HFFc6 (cell line): ENCODE measurements around the gene CCDC149. TPM values are rescaled to one million over a fixed set of nuclear protein-coding genes. Genes with fewer than 3 reads are reported as not detected.

ENCODE experiments used
- DNase-seq: peaks from one replicate; pipeline ENCODE4 v3.0.0-alpha.2; 2018
- H3K27ac Mint-ChIP-seq: 2 replicates; pipeline ENCODE4 v1.8.0; 2020; ENCODE audit warnings: mild to moderate bottlenecking, mixed read lengths
- H3K27me3 Mint-ChIP-seq: 2 replicates; pipeline ENCODE4 v1.8.0; 2021; ENCODE audit warnings: mild to moderate bottlenecking, moderate library complexity, mixed read lengths; ENCODE audit not compliant: insufficient read depth
- H3K36me3 Mint-ChIP-seq: 2 replicates; pipeline ENCODE4 v1.8.0; 2021; ENCODE audit warnings: low read depth, mixed read lengths
- H3K4me1 Mint-ChIP-seq: 2 replicates; pipeline ENCODE4 v1.8.0; 2020; ENCODE audit warnings: low read depth, mixed read lengths
- H3K4me3 Mint-ChIP-seq: 2 replicates; pipeline ENCODE4 v1.8.0; 2020; ENCODE audit warnings: mild to moderate bottlenecking, moderate library complexity, mixed read lengths
- H3K9me3 Mint-ChIP-seq: 2 replicates; pipeline ENCODE4 v1.8.0; 2020; ENCODE audit warnings: mild to moderate bottlenecking, mixed read lengths
- CTCF ChIP-seq: fragments of 200-600 bp; sonication (generic); IDR thresholded peaks from 2 replicates; pipeline ENCODE4 v1.5.0; 2021; ENCODE audit warnings: antibody characterized with exemption, mild to moderate bottlenecking
- total RNA-seq, 6 experiments: library from RNA; stranded (reverse); fragmentation: NEBNext Ultra II Directional; extraction: Animal tissue kit (Norgen Biotek cat#: 25700); gene quantifications; 2 replicates in 1 of 6; 3 replicates in 5 of 6; pipeline ENCODE4 v1.2.3, GENCODE V29; 2021

CCDC149 gene
- total RNA-seq, 6 experiments from 2014 or later, result 10.9 to 13.5 (median 12.9) TPM

- Mint-ChIP-seq H3K4me1 (peaks cover 14% of the 10 kb centered on the region; the same call in 1 of the 2 replicates), H3K9me3 (no peaks in the 10 kb centered on the region), H3K27ac (no peak overlapping the region), H3K27me3 (peaks cover 4% of the 10 kb centered on the region), H3K36me3 (peaks cover under 1% of the 10 kb centered on the region; the same call in 1 of the 2 replicates), H3K4me3 (no peak overlapping the region; the same call in 1 of the 2 replicates)
- DNase-seq, result no peak
- no peak for TF ChIP-seq CTCF
These were observed 110.2 kb downstream of the CCDC149 start for GRCh38 chr4:24802648-24803047.

GRCh38 chr4:24801136-24801855, 111.5 kb downstream of the CCDC149 start:
- H3K9me3 Mint-ChIP-seq, result no peaks in the 10 kb centered on the region
- peaks cover 5% of the 10 kb centered on the region for H3K27me3 Mint-ChIP-seq
- no peak for TF ChIP-seq CTCF
- no peak for DNase-seq
- H3K4me1 Mint-ChIP-seq, result peaks cover 14% of the 10 kb centered on the region; the same call in 1 of the 2 replicates
- no peak overlapping the region for H3K27ac Mint-ChIP-seq
- no peaks in the 10 kb centered on the region for H3K36me3 Mint-ChIP-seq
- H3K4me3 Mint-ChIP-seq, result no peak overlapping the region

GRCh38 chr4:24800325-24800895, 112.4 kb downstream of the CCDC149 start:
- DNase-seq, result no peak
- TF ChIP-seq CTCF, result no peak
- H3K4me1 Mint-ChIP-seq, result peaks cover 21% of the 10 kb centered on the region
- peaks cover 6% of the 10 kb centered on the region for H3K27me3 Mint-ChIP-seq
- H3K4me3 Mint-ChIP-seq, result no peak overlapping the region
- no peak overlapping the region for H3K27ac Mint-ChIP-seq
- no peaks in the 10 kb centered on the region for H3K36me3 Mint-ChIP-seq
- no peaks in the 10 kb centered on the region for H3K9me3 Mint-ChIP-seq

GRCh38 chr4:24799544-24800324, 113.1 kb downstream of the CCDC149 start:
- Mint-ChIP-seq H3K27me3 (peaks cover 7% of the 10 kb centered on the region), H3K27ac (no peak overlapping the region), H3K4me3 (no peak overlapping the region), H3K9me3 (no peaks in the 10 kb centered on the region), H3K36me3 (no peaks in the 10 kb centered on the region), H3K4me1 (peaks cover 27% of the 10 kb centered on the region)
- DNase-seq, result no peak
- TF ChIP-seq CTCF, result no peak

GRCh38 chr4:24799196-24799543, 113.7 kb downstream of the CCDC149 start:
- DNase-seq, result no peak
- no peaks in the 10 kb centered on the region for H3K9me3 Mint-ChIP-seq
- TF ChIP-seq CTCF, result no peak
- H3K4me3 Mint-ChIP-seq, result no peak overlapping the region
- H3K4me1 Mint-ChIP-seq, result peaks cover 33% of the 10 kb centered on the region
- H3K27me3 Mint-ChIP-seq, result peaks cover 7% of the 10 kb centered on the region
- H3K27ac Mint-ChIP-seq, result no peak overlapping the region
- H3K36me3 Mint-ChIP-seq, result no peaks in the 10 kb centered on the region
